ENCODE data around the gene CGN.
A peak's percentile ranks its signal among the peaks of the same experiment; 100 is the strongest.

DNA sequence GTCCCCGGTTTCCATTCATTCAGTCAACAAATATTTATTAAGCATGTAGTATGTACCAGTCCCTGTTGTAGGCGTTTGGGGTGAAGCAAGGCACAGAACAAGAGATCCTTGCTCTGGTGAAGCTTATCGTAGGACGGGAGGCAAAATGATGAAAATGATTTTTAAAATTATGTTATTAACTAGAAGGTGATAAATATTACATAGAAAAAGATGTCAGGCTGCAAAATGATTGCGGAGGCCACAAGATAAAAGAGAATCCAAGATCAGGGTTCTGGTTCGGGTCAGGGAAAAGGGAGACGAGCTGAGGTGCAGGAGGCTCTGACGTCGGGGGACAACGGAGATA lies 602 bp upstream of the CGN start:
- TF ChIP-seq, protein P1, sequence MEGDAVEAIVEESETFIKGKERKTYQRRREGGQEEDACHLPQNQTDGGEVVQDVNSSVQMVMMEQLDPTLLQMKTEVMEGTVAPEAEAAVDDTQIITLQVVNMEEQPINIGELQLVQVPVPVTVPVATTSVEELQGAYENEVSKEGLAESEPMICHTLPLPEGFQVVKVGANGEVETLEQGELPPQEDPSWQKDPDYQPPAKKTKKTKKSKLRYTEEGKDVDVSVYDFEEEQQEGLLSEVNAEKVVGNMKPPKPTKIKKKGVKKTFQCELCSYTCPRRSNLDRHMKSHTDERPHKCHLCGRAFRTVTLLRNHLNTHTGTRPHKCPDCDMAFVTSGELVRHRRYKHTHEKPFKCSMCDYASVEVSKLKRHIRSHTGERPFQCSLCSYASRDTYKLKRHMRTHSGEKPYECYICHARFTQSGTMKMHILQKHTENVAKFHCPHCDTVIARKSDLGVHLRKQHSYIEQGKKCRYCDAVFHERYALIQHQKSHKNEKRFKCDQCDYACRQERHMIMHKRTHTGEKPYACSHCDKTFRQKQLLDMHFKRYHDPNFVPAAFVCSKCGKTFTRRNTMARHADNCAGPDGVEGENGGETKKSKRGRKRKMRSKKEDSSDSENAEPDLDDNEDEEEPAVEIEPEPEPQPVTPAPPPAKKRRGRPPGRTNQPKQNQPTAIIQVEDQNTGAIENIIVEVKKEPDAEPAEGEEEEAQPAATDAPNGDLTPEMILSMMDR (IDR thresholded peaks at IDR 0.05; ENCODE audit: poor library complexity, severe bottlenecking): no peak
- TF ChIP-seq TAF1 (IDR thresholded peaks at IDR 0.05; ENCODE audit: low read depth) (no peak), RAD21 (conservative IDR thresholded peaks at IDR 0.05) (no peak), EZH2 (IDR thresholded peaks at IDR 0.05; ENCODE audit: borderline replicate concordance, insufficient read depth, low read length, poor library complexity, severe bottlenecking) (no peak), SMC3 (conservative IDR thresholded peaks at IDR 0.05; ENCODE audit: poor library complexity) (peak; percentile 23), EP300 (conservative IDR thresholded peaks at IDR 0.05; ENCODE audit: poor library complexity, severe bottlenecking) (no peak), POLR2AphosphoS5 (IDR thresholded peaks at IDR 0.05) (no peak)

All from neural cell (in vitro differentiated cells).